Measurements from ENCODE around the gene HTT. TPM values are rescaled to one million over a fixed set of nuclear protein-coding genes. Genes with fewer than 3 reads are reported as not detected.

Gene HTT
- total and polyA plus RNA-seq, 2 experiments from 2014 or later = 11.4 to 38.6 TPM

DNA sequence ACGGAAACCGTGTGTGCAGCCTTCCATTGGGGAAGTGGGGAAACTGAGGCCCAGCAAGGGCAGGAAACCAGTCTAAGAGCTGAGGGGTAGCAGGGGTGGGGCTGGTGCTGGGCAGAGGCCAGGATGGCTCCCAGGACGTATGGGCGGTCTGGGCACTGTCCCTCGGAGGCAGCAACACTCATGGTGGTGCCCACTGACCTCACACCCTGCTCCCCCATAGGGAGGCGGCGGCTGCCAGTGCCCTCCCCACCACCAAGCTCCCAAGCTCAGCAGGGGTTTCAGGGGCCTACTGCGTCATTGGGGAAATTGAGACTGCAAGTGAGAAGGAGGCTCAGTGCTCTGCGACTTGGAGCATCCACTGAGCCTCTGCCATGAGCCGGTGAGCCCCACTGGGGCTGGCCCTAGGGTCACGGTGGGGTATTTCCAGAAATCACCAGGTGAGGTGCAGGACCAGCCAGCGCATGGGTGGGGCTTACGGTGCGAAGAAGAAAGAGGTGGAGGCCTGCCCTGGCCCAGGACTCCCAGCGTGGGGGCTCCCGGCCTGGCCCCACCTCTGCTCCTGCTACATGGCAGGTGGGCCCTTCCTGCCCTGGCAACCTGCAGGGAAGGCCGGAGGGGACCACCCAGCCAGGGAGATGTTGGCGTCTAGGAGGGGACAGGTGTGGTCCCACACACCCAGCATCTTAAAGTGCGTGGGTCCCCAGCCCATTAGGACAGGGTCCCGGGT is 175.4 kb downstream of the HTT start:
- no peak for DNase-seq (ENCODE audit: low read depth in 1 of 2, low spot score in 1 of 2)
- H3K4me3 ChIP-seq = no peak overlapping the region
- TF ChIP-seq CTCF (IDR thresholded peaks at IDR 0.05; ENCODE audit: low read depth, low read length) = no peak
- no peaks in the 10 kb centered on the region for H3K9me3 ChIP-seq (ENCODE audit: low read depth)
- H3K4me1 ChIP-seq (ENCODE audit: low read depth) = no peaks in the 10 kb centered on the region
- no peak overlapping the region for H3K27ac ChIP-seq
- no peaks in the 10 kb centered on the region for H3K36me3 ChIP-seq
- H3K27me3 ChIP-seq = no peaks in the 10 kb centered on the region

DNA sequence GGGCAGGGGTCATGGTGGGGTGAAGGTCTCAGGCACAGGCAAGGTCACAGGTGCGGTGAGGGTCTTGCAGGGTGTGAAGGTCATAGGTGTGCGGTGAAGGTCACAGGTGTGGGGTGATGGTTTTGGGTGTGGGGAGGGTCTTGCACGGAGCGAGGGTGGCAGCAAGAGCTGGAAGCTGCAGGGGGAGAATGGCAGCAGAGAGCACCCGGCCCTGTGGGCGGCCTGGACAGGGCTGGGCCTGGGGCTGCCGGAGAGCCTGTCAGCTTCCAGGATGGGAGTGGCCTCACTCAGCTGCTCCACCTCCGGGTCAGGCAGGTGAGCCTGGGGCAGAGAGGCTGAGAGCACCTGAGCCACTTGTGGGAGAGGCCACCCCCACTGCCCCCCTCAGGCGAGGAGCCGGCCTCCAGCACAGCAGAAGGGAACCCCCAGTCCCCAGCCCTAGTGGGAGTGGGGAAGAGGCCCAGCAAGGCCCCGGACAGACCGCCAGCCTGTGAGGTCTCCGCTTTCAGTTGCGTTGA is 176.0 kb downstream of the HTT start:
- no peak for DNase-seq (ENCODE audit: low read depth in 1 of 2, low spot score in 1 of 2)
- TF ChIP-seq CTCF (IDR thresholded peaks at IDR 0.05; ENCODE audit: low read depth, low read length) = no peak
- no peaks in the 10 kb centered on the region for H3K36me3 ChIP-seq
- no peak overlapping the region for H3K27ac ChIP-seq
- H3K27me3 ChIP-seq = no peaks in the 10 kb centered on the region
- no peaks in the 10 kb centered on the region for H3K9me3 ChIP-seq (ENCODE audit: low read depth)
- H3K4me1 ChIP-seq (ENCODE audit: low read depth) = no peaks in the 10 kb centered on the region
- H3K4me3 ChIP-seq = no peak overlapping the region

- no peak for DNase-seq (ENCODE audit: low read depth in 1 of 2, low spot score in 1 of 2)
- Histone ChIP-seq H3K4me1 (ENCODE audit: low read depth) (no peaks in the 10 kb centered on the region), H3K36me3 (no peaks in the 10 kb centered on the region), H3K27ac (no peak overlapping the region), H3K27me3 (no peaks in the 10 kb centered on the region), H3K4me3 (no peak overlapping the region), H3K9me3 (ENCODE audit: low read depth) (no peaks in the 10 kb centered on the region)
- TF ChIP-seq CTCF (IDR thresholded peaks at IDR 0.05; ENCODE audit: low read depth, low read length) = no peak
Measured at GRCh38 chr4:3250956-3251690, 176.6 kb downstream of the HTT start.

- no peak overlapping the region for H3K4me3 ChIP-seq
- DNase-seq (ENCODE audit: low read depth in 1 of 2, low spot score in 1 of 2) = no peak
- no peaks in the 10 kb centered on the region for H3K4me1 ChIP-seq (ENCODE audit: low read depth)
- no peak overlapping the region for H3K27ac ChIP-seq
- no peak for TF ChIP-seq CTCF (IDR thresholded peaks at IDR 0.05; ENCODE audit: low read depth, low read length)
- no peaks in the 10 kb centered on the region for H3K27me3 ChIP-seq
- no peaks in the 10 kb centered on the region for H3K9me3 ChIP-seq (ENCODE audit: low read depth)
- no peaks in the 10 kb centered on the region for H3K36me3 ChIP-seq
Measured at GRCh38 chr4:3251691-3252479, 177.4 kb downstream of the HTT start.

DNA sequence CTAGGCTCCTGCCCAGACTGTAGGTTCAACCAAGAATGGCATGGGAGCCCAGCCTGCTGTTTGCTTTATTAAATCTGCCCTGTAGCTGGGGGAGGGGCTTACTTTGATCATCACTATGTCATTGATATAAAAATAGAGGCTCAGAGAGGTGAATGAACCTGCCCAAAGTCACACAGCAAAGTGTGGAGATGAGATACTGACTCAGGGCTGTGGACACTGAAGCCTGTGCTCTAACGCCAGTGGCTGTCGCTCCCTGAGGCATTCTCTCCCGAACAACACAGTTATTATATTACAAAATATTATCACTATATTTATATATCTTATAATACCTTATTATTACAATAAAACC is 178.0 kb downstream of the HTT start:
- H3K4me1 ChIP-seq (ENCODE audit: low read depth) = no peaks in the 10 kb centered on the region
- H3K27me3 ChIP-seq = no peaks in the 10 kb centered on the region
- no peaks in the 10 kb centered on the region for H3K9me3 ChIP-seq (ENCODE audit: low read depth)
- H3K36me3 ChIP-seq = no peaks in the 10 kb centered on the region
- no peak overlapping the region for H3K4me3 ChIP-seq
- no peak for TF ChIP-seq CTCF (IDR thresholded peaks at IDR 0.05; ENCODE audit: low read depth, low read length)
- H3K27ac ChIP-seq = no peak overlapping the region
- DNase-seq (ENCODE audit: low read depth in 1 of 2, low spot score in 1 of 2) = no peak
